Psoas muscle (tissue), 8 donors: Measurements from ENCODE around the gene SCUBE3. TPM values are rescaled to one million over a fixed set of nuclear protein-coding genes. Genes with fewer than 3 reads are reported as not detected.

ENCODE experiments used
- ATAC-seq, 4 donors: fragments of 200-7000 bp; cut with Tn5 transposase; one replicate each; pipeline ENCODE4 v1.9.1; 2020; ENCODE audit warnings: moderate library complexity in 3 of 4, mild to moderate bottlenecking in 2 of 4
- DNase-seq, 2 donors: peaks; one replicate each; pipeline ENCODE4 v3.0.0-alpha.2; 2020
- H3K27ac ChIP-seq: fragments of 200-600 bp; one replicate; pipeline ENCODE4 v1.8.0; 2022
- H3K27me3 ChIP-seq, 3 donors: fragments of 200-600 bp in 1 of 3; one replicate each; pipeline versions ENCODE4 v1.6.1 to v1.8.0; 2013 to 2022; ENCODE audit warnings: low read length in 2 of 3, mild to moderate bottlenecking in 2 of 3, moderate library complexity in 1 of 3; ENCODE audit not compliant: insufficient read depth in 3 of 3
- H3K36me3 ChIP-seq, 2 donors: fragments of 200-600 bp in 1 of 2; one replicate each; pipeline versions ENCODE4 v1.6.1 to v1.8.0; 2013 to 2022; ENCODE audit warnings: low read depth in 1 of 2, mild to moderate bottlenecking in 1 of 2, moderate library complexity in 1 of 2; ENCODE audit not compliant: insufficient read depth in 1 of 2
- H3K4me1 ChIP-seq: fragments of 200-600 bp; one replicate; pipeline ENCODE4 v1.8.0; 2022
- H3K4me3 ChIP-seq: fragments of 200-600 bp; one replicate; pipeline ENCODE4 v1.8.0; 2022; ENCODE audit warnings: mild to moderate bottlenecking
- H3K9me3 ChIP-seq: fragments of 200-600 bp; one replicate; pipeline ENCODE4 v1.8.0; 2022
- CTCF ChIP-seq: fragments of 200-600 bp; IDR thresholded peaks from one replicate; pipeline ENCODE4 v1.8.0; 2022; ENCODE audit warnings: antibody characterized with exemption
- WGBS, 3 donors: extraction: QIAGEN DNeasy Blood & Tissue Kit; methylation state at CpG; one replicate each; pipeline versions ENCODE4 v1.1.6 to v1.1.7; 2013; 5-methylcytosine and 5-hydroxymethylcytosine counted together
- intact Hi-C, 2 donors: fragments of 100-400 bp; cut with DNase I; formaldehyde crosslinking; loops; one replicate each; pipeline versions ENCODE4 v1.11.0 to v1.14.2; 2022
- polyA plus RNA-seq, 3 donors: library from polyadenylated mRNA; stranded (reverse); fragments of 200-250 nt; gene quantifications; one replicate each; pipeline ENCODE4 v1.2.3, GENCODE V29; 2013
- total RNA-seq, 4 donors: library from RNA; stranded (reverse); fragmentation: NEBNext Ultra II Directional in 2 of 4; extraction: Animal tissue kit (Norgen Biotek cat#: 25700) in 2 of 4; gene quantifications; one replicate each; pipeline versions ENCODE4 v1.2.1 to v1.2.4, GENCODE V29; 2021 to 2023
- donor health status: healthy with polysubstance abuse.
- donor health status: DM: no; HTN: no; CAD: no; lungs with moderate emphysema.
- donor health status: Bipolar disorder and iron deficiency.
- donor health status: healthy.
- donor health status: DM: yes; HTN: yes; CAD: no.
- donor health status: DM: no; HTN: no; CAD: no.
- donor health status: DM: no; HTN: no; CAD: no.
- donor health status: DM: yes; HTN: yes; CAD: no.

The SCUBE3 gene
- total and polyA plus RNA-seq, 7 donors, result 0.01 to 0.21 (median 0.04) TPM; not detected in 2

- intact Hi-C loops, result no loop called here
- TF ChIP-seq CTCF, result no peak
- ATAC-seq (peak in 1 of 4 donors; percentile 50), DNase-seq (no peak)
- H3K36me3 ChIP-seq, result peaks cover 0 to 6% of the 10 kb centered on the region in 2 donors
- no peak overlapping the region for H3K27ac ChIP-seq
- no peaks in the 10 kb centered on the region for H3K9me3 ChIP-seq
- WGBS, 3 donors, result 47 to 64% (median 50%) methylated on average over 3 of the region's 3 CpGs
- no peaks in the 10 kb centered on the region for H3K27me3 ChIP-seq
- H3K4me1 ChIP-seq, result peaks cover 19% of the 10 kb centered on the region
- H3K4me3 ChIP-seq, result no peak overlapping the region
These were observed 35.2 kb downstream of the SCUBE3 start for GRCh38 chr6:35248965-35249364.

- no peak for TF ChIP-seq CTCF
- Histone ChIP-seq H3K27ac (no peak overlapping the region), H3K27me3 (no peaks in the 10 kb centered on the region), H3K4me1 (peaks cover 19% of the 10 kb centered on the region), H3K36me3 (no peaks in the 10 kb centered on the region), H3K4me3 (no peak overlapping the region), H3K9me3 (no peaks in the 10 kb centered on the region)
- WGBS, 3 donors, result 95 to 98% (median 95%) methylated on average over 3 of the region's 3 CpGs
- no peak for DNase-seq
- intact Hi-C loops, result loop anchor here in 1 of 2 donors (10.0 kb wide), 1 partner anchor 457 kb away; the partner anchor contains the start of gene BLTP3A
- ATAC-seq, result no peak
These were observed 38.2 kb downstream of the SCUBE3 start for GRCh38 chr6:35251949-35252348.

- Histone ChIP-seq H3K9me3 (no peaks in the 10 kb centered on the region), H3K36me3 (no peaks in the 10 kb centered on the region), H3K4me3 (no peak overlapping the region), H3K27me3 (no peaks in the 10 kb centered on the region), H3K4me1 (peaks cover 25% of the 10 kb centered on the region), H3K27ac (no peak overlapping the region)
- ATAC-seq (peak in 1 of 4 donors; percentile 20), DNase-seq (no peak)
- intact Hi-C loops, result loop anchor here in 1 of 2 donors (10.0 kb wide), 1 partner anchor 458 kb away; the partner anchor contains the start of gene BLTP3A
- no peak for TF ChIP-seq CTCF
- WGBS, 3 donors, result 91 to 95% (median 94%) methylated on average over 1 of the region's 1 CpG
These were observed 39.5 kb downstream of the SCUBE3 start for GRCh38 chr6:35253249-35253648.

- no peak for TF ChIP-seq CTCF
- Histone ChIP-seq H3K27me3 (no peaks in the 10 kb centered on the region), H3K27ac (peak overlapping the region; percentile 99), H3K9me3 (no peaks in the 10 kb centered on the region), H3K36me3 (no peaks in the 10 kb centered on the region), H3K4me3 (peak overlapping the region; percentile 95), H3K4me1 (peaks cover 31% of the 10 kb centered on the region)
- no peak for ATAC-seq
- 39 to 46% (median 44%) methylated on average over 7 of the region's 7 CpGs for WGBS, 3 donors
- intact Hi-C loops, result loop anchor here in 1 of 2 donors (10.0 kb wide), 1 partner anchor 464 kb away; the partner anchor contains the start of gene BLTP3A
- DNase-seq, result no peak
These were observed 44.6 kb downstream of the SCUBE3 start for GRCh38 chr6:35258336-35258735.

GRCh38 chr6:35258858-35259193, 45.1 kb downstream of the SCUBE3 start:
- DNase-seq, result no peak
- Histone ChIP-seq H3K27me3 (no peaks in the 10 kb centered on the region), H3K9me3 (no peaks in the 10 kb centered on the region), H3K4me3 (peak overlapping the region; percentile 95), H3K27ac (peak overlapping the region; percentile 99), H3K4me1 (peaks cover 36% of the 10 kb centered on the region), H3K36me3 (no peaks in the 10 kb centered on the region)
- TF ChIP-seq CTCF, result no peak
- ATAC-seq, result peak in 3 of 4 donors; percentile 0 to 11 (median 3)
- WGBS, 3 donors, result 0 to 1% (median 1%) methylated on average over 20 of the region's 20 CpGs
- intact Hi-C loops, result loop anchor here in 1 of 2 donors (10.0 kb wide), 1 partner anchor 464 kb away; the partner anchor contains the start of gene BLTP3A
